Bronchial epithelial cell (primary cell): Measurements from ENCODE around the gene FTO. TPM values are rescaled to one million over a fixed set of nuclear protein-coding genes. Genes with fewer than 3 reads are reported as not detected.

Experiments
- DNase-seq: peaks from one replicate; pipeline ENCODE4 v3.0.0-alpha.2; 2010; ENCODE audit warnings: low read depth
- FAIRE-seq: peaks from 2 replicates; lab custom pipeline; 2011; peaks lifted over from hg19 to GRCh38; lab: Jason Lieb, UNC
- H3K27me3 ChIP-seq: 2 replicates; pipeline ENCODE4 v1.5.1; 2011; ENCODE audit warnings: low read length; ENCODE audit not compliant: control insufficient read depth, insufficient read depth
- H3K36me3 ChIP-seq: 2 replicates; pipeline ENCODE4 v1.5.1; 2011; ENCODE audit warnings: low read length; ENCODE audit not compliant: control insufficient read depth, insufficient read depth
- H3K4me3 ChIP-seq: 2 replicates; pipeline ENCODE4 v1.5.1; 2011; ENCODE audit warnings: mild to moderate bottlenecking, low read depth, low read length, control low read depth
- total RNA-seq: library from RNA; depleted of rRNA; stranded (reverse); fragments of >200 nt; gene quantifications from 2 replicates; pipeline ENCODE4 v1.2.1, GENCODE V29; 2014
- TF ChIP-seq, protein P1 (sequence below): IDR thresholded peaks from 2 replicates; pipeline ENCODE4 v1.5.1; 2011; ENCODE audit warnings: mild to moderate bottlenecking, moderate library complexity, low read length, control low read depth, inconsistent platforms; ENCODE audit not compliant: insufficient read depth, severe bottlenecking

The FTO gene
- total RNA-seq, 1 donor from 2014 or later = 41.6 TPM

DNA sequence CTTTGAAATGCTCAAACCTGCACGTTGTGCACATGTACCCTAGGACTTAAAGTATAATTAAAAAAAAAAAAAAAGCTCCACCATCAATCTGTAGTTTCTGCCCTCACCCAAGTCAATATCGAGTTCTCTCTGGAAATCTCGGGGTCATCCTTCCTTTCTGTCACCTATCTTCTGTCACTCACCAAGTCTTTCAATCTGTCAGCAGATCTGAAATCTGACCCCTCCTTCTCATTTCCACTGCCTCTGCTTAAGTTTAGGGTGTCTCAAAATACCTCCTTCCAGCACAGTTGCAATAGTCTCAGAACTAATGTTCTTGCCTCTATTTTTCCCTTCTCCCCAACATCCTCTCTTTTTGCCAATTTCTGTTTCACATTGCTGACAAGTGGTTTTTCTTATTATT, 32.3 kb downstream of the FTO start:
- H3K27me3 ChIP-seq = no peaks in the 10 kb centered on the region
- DNase-seq (no peak), FAIRE-seq (no peak)
- H3K36me3 ChIP-seq = no peaks in the 10 kb centered on the region
- no peak overlapping the region for H3K4me3 ChIP-seq
- TF ChIP-seq, protein P1, sequence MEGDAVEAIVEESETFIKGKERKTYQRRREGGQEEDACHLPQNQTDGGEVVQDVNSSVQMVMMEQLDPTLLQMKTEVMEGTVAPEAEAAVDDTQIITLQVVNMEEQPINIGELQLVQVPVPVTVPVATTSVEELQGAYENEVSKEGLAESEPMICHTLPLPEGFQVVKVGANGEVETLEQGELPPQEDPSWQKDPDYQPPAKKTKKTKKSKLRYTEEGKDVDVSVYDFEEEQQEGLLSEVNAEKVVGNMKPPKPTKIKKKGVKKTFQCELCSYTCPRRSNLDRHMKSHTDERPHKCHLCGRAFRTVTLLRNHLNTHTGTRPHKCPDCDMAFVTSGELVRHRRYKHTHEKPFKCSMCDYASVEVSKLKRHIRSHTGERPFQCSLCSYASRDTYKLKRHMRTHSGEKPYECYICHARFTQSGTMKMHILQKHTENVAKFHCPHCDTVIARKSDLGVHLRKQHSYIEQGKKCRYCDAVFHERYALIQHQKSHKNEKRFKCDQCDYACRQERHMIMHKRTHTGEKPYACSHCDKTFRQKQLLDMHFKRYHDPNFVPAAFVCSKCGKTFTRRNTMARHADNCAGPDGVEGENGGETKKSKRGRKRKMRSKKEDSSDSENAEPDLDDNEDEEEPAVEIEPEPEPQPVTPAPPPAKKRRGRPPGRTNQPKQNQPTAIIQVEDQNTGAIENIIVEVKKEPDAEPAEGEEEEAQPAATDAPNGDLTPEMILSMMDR = no peak

DNA sequence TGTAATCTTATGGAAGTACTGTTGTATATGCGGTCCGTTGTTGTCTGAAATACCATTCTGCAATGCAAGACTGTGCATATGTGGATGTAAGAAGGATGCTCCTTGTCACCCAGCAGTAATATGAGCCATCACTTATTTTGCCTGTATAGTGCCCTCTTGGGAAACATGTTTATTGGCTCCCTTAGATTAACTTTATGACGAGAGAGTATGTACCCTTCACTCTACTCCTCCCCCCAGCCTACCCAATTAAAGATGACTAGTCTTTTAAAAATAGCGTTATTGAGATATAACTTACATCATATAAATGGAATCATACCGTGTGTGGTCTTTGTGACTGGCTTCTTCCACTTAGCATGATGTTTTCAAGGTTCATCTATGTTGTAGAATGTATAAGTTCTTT, 33.6 kb downstream of the FTO start:
- FAIRE-seq (no peak), DNase-seq (no peak)
- H3K27me3 ChIP-seq = no peaks in the 10 kb centered on the region
- TF ChIP-seq, protein P1 = no peak
- H3K4me3 ChIP-seq = no peak overlapping the region
- H3K36me3 ChIP-seq = no peaks in the 10 kb centered on the region

DNA sequence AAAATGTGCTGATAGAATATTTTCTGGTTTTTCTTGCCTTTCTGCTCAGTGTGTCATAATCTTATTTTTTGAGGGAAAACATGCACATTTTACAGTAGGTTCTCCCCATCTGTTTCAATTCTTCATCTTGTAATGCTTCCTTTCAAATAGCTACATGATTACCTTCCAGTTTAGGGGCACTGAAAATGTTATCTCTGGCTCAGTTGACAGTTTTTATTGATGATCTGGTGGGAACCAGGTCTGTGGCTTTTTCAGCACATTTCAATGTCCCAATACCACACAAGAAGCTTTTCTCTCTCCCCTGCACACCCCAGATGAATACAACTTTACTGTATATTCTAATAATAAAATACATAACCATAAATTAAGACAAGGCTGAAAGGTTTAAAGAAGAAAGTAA, 36.5 kb downstream of the FTO start:
- TF ChIP-seq, protein P1 = no peak
- FAIRE-seq = no peak
- no peak for DNase-seq
- Histone ChIP-seq H3K4me3 (no peak overlapping the region), H3K27me3 (no peaks in the 10 kb centered on the region), H3K36me3 (no peaks in the 10 kb centered on the region)

DNA sequence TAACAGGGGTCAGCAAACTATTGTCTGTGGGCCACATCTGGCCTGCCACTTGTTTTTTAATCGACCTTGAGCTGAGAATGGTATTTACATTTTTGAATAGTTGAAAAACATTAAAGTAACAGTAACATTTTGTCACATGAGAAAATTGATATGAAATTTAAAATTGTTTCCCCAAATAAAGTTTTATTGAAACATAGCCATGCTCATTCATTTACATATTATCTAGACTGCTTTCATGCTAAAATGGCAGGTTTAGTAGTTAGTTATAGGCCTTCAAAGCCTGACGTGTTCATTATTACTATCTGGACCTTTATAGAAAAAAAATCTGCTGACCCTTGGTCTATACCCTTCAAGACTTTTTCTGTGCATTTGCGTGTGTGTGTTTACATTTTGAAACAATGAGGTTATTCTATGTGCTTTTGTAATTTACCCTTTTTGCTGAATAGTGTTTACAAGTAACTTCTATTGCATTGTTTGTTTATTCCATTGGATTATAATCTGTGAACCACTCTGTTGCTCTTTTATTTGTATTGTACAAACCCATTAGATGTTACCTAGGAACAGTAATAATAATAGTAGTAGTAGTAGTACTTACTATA, 37.1 kb downstream of the FTO start:
- no peak for FAIRE-seq
- Histone ChIP-seq H3K27me3 (no peaks in the 10 kb centered on the region), H3K4me3 (no peak overlapping the region), H3K36me3 (no peaks in the 10 kb centered on the region)
- no peak for DNase-seq
- TF ChIP-seq, protein P1 = no peak

DNA sequence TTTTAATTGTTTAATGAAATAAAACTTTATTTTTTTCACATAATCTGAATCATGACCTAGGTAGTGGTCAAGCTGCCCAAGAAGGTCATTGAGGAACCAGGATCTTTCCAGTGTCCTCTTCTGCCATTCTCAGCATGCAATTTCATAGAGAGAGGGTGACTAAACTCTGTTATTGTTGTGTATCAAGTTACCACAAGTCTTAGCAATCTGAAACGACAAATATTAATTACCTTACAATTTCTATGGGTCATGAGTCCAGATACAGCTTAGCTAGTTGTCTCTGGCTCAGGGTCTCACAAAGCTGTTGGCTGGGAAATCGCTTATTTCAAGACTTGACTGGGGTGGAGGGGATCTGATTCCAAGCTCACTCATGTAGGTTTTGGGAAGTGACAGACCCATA, 37.6 kb downstream of the FTO start:
- TF ChIP-seq, protein P1 = no peak
- Histone ChIP-seq H3K36me3 (no peaks in the 10 kb centered on the region), H3K27me3 (no peaks in the 10 kb centered on the region), H3K4me3 (no peak overlapping the region)
- FAIRE-seq = no peak
- DNase-seq = peak; percentile 84

DNA sequence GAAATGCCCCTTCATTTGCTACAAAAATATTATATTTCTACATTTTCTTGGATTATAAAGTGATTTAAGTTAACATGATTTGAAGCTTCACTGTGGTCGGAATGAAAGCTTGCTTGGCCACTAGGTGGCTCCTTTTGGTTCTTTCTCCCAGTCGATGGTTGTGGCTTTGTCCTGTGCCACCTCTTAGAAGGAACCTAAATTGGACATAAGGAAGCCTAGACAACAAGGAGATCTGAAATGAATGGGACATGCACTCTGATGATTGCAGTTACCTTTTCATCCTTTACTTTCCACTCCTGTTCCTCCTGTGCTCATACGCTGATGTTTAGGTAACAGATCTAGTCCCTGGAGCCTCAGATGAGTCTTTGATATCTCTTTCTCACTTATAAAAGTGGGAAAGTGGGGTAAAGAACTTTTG, 39.2 kb downstream of the FTO start:
- Histone ChIP-seq H3K4me3 (no peak overlapping the region), H3K36me3 (no peaks in the 10 kb centered on the region), H3K27me3 (no peaks in the 10 kb centered on the region)
- DNase-seq = peak; percentile 39
- TF ChIP-seq, protein P1 = peak; percentile 68
- no peak for FAIRE-seq
